C4-2B (cell line): ENCODE measurements around the gene KIAA1191.

Source experiments
- ZFX ChIP-seq: fragments of 450-650 bp; IDR thresholded peaks from 2 replicates; pipeline ENCODE4 v1.6.1; 2017
- TF ChIP-seq, protein P1 (sequence below): fragments of 450-650 bp; conservative IDR thresholded peaks from 2 replicates; pipeline ENCODE4 v1.5.1; 2017; ENCODE audit warnings: mild to moderate bottlenecking

DNA sequence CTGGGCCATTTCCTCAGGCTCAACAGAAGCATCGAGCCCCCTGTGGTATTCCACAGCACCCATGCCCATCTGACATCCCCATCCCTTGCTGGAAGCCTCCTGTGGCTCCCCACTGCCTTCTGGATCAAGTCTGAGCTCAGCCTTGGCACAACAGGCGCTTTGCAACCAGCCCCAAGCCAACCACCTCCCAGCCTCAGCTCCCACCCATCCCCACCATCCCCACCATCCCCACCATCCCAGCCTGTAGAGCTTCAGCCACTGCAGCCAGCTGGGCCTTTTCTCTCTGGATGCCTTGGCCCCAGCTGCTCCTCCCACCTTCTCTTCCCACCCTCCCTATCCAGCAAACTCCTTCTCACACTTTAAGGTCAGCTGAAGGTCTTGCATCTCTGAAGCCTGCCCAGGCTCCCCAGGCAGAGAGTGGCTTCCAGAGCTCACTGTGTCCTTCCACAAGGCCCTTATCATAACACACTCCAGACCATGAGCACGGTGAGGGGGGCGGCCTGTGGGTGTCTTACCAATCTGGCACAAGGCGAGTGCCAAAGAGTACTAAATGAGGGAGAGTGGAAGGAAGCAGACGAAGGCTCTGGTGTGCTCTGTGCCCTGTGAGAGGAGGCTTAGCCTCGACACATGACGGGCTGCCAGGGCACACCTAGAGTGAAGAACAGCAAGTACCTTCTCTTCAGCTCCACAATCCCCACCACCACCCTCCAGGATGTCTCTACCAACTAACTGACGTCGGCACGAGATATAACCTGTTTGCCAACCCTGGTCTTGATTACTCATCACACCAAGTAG, 33.5 kb upstream of the KIAA1191 start:
- TF ChIP-seq, protein P1, sequence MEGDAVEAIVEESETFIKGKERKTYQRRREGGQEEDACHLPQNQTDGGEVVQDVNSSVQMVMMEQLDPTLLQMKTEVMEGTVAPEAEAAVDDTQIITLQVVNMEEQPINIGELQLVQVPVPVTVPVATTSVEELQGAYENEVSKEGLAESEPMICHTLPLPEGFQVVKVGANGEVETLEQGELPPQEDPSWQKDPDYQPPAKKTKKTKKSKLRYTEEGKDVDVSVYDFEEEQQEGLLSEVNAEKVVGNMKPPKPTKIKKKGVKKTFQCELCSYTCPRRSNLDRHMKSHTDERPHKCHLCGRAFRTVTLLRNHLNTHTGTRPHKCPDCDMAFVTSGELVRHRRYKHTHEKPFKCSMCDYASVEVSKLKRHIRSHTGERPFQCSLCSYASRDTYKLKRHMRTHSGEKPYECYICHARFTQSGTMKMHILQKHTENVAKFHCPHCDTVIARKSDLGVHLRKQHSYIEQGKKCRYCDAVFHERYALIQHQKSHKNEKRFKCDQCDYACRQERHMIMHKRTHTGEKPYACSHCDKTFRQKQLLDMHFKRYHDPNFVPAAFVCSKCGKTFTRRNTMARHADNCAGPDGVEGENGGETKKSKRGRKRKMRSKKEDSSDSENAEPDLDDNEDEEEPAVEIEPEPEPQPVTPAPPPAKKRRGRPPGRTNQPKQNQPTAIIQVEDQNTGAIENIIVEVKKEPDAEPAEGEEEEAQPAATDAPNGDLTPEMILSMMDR, result no peak
- no peak for TF ChIP-seq ZFX
